Sigmoid colon (tissue), 7 donors: ENCODE results near the gene TRIO. TPM values are rescaled to one million over a fixed set of nuclear protein-coding genes. Genes with fewer than 3 reads are reported as not detected.

ENCODE experiments used
- DNase-seq: peaks from one replicate; pipeline ENCODE4 v3.0.0-alpha.2; 2019
- H3K27ac ChIP-seq, 4 donors: fragments of 200-600 bp; sonication (generic); one replicate each; pipeline ENCODE4 v1.5.1; 2016 to 2019; ENCODE audit warnings: mild to moderate bottlenecking in 1 of 4
- H3K27me3 ChIP-seq, 3 donors: fragments of 200-600 bp; sonication (generic); one replicate each; pipeline ENCODE4 v1.5.1; 2019; ENCODE audit warnings: mild to moderate bottlenecking in 1 of 3
- H3K36me3 ChIP-seq, 4 donors: fragments of 200-600 bp; sonication (generic); one replicate each; pipeline ENCODE4 v1.5.1; 2016 to 2019
- H3K4me1 ChIP-seq, 4 donors: fragments of 200-600 bp; sonication (generic); one replicate each; pipeline ENCODE4 v1.5.1; 2017 to 2019
- H3K4me3 ChIP-seq, 4 donors: fragments of 200-600 bp; sonication (generic); one replicate each; pipeline ENCODE4 v1.5.1; 2017 to 2019; ENCODE audit warnings: mild to moderate bottlenecking in 2 of 4, moderate library complexity in 1 of 4
- H3K9me3 ChIP-seq, 4 donors: fragments of 200-600 bp in 3 of 4; sonication (generic) in 3 of 4; one replicate each; pipeline versions ENCODE4 v1.5.1 to v1.6.1; 2013 to 2019
- EP300 ChIP-seq, 4 donors: sonication (generic); formaldehyde crosslinking; IDR thresholded peaks; one replicate each; pipeline ENCODE4 v1.6.1; 2017; ENCODE audit warnings: antibody characterized with exemption in 4 of 4
- POLR2A ChIP-seq, 2 donors: fragments of 450-650 bp; IDR thresholded peaks; one replicate each; pipeline ENCODE4 v1.6.1; 2016; ENCODE audit warnings: antibody characterized with exemption in 2 of 2, mild to moderate bottlenecking in 2 of 2, moderate library complexity in 2 of 2
- POLR2AphosphoS5 ChIP-seq, 4 donors: sonication (generic); formaldehyde crosslinking; IDR thresholded peaks; one replicate each; pipeline ENCODE4 v1.6.1; 2017; ENCODE audit warnings: antibody characterized with exemption in 4 of 4
- WGBS, 2 donors: extraction: QIAGEN DNeasy Blood & Tissue Kit; methylation state at CpG; one replicate each; pipeline ENCODE4 v1.1.7; 2013; 5-methylcytosine and 5-hydroxymethylcytosine counted together
- intact Hi-C: fragments of 100-400 bp; cut with DNase I; formaldehyde crosslinking; loops from one replicate; pipeline ENCODE4 v1.15.1; 2023
- polyA plus RNA-seq, 3 donors: library from polyadenylated mRNA; stranded (reverse); fragments of 200-250 nt; gene quantifications; one replicate each; pipeline ENCODE4 v1.2.3, GENCODE V29; 2013
- total RNA-seq, 4 donors: library from RNA; depleted of rRNA; stranded (reverse); fragments of >200 nt; gene quantifications; one replicate each; pipeline ENCODE4 v1.1.0, GENCODE V29; 2016
- TF ChIP-seq, protein P1 (sequence below), 4 experiments: fragments of 450-650 bp in 3 of 4; fragments of 200-600 bp in 1 of 4; IDR thresholded peaks; one replicate each; pipeline ENCODE4 v1.5.1; 2016 to 2019; ENCODE audit warnings: antibody characterized with exemption in 4 of 4, mild to moderate bottlenecking in 3 of 4, moderate library complexity in 2 of 4
- donor health status: healthy with polysubstance abuse.
- donor health status: Bipolar disorder and iron deficiency.
- donor health status: healthy.

TRIO gene
- total and polyA plus RNA-seq, 7 donors = 34.8 to 300 (median 119) TPM

DNA sequence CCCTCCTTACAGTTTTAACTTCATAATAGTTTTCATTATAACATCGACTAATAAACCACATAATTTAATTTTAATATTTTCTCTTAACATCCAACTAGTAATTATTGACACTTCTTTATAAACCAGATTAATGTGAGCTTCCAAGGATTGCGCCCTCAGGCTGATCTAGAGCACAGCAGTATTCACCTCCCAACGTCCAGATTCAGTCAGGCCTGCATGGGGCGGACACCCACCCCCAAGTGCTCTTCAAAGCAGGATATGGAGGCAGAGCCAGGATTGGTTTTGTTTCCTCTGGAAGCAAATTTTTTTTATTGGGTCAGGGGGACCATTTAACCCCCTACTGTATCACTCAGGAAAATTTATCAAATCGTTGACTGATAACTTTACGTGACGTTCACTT lies 215.4 kb downstream of the TRIO start:
- Histone ChIP-seq H3K36me3 (peaks cover 12 to 54% (median 23%) of the 10 kb centered on the region in 4 donors), H3K27me3 (no peaks in the 10 kb centered on the region), H3K9me3 (no peaks in the 10 kb centered on the region), H3K4me1 (peaks cover 0 to 37% (median 24%) of the 10 kb centered on the region in 4 donors), H3K27ac (no peak overlapping the region), H3K4me3 (no peak overlapping the region)
- no peak for TF ChIP-seq POLR2AphosphoS5 (IDR thresholded peaks at IDR 0.05)
- TF ChIP-seq, protein P1, sequence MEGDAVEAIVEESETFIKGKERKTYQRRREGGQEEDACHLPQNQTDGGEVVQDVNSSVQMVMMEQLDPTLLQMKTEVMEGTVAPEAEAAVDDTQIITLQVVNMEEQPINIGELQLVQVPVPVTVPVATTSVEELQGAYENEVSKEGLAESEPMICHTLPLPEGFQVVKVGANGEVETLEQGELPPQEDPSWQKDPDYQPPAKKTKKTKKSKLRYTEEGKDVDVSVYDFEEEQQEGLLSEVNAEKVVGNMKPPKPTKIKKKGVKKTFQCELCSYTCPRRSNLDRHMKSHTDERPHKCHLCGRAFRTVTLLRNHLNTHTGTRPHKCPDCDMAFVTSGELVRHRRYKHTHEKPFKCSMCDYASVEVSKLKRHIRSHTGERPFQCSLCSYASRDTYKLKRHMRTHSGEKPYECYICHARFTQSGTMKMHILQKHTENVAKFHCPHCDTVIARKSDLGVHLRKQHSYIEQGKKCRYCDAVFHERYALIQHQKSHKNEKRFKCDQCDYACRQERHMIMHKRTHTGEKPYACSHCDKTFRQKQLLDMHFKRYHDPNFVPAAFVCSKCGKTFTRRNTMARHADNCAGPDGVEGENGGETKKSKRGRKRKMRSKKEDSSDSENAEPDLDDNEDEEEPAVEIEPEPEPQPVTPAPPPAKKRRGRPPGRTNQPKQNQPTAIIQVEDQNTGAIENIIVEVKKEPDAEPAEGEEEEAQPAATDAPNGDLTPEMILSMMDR (IDR thresholded peaks at IDR 0.05) = no peak
- TF ChIP-seq EP300 (IDR thresholded peaks at IDR 0.05) = no peak
- intact Hi-C loops = no loop called here
- no peak for DNase-seq
- WGBS, 2 donors = 90 to 93% methylated on average over 7 of the region's 7 CpGs

- Histone ChIP-seq H3K4me1 (peaks cover 0 to 37% (median 23%) of the 10 kb centered on the region in 4 donors), H3K9me3 (no peaks in the 10 kb centered on the region), H3K27ac (no peak overlapping the region), H3K4me3 (no peak overlapping the region), H3K36me3 (peaks cover 12 to 62% (median 26%) of the 10 kb centered on the region in 4 donors), H3K27me3 (no peaks in the 10 kb centered on the region)
- no peak for DNase-seq
- WGBS, 2 donors = 93 to 94% methylated on average over 27 of the region's 27 CpGs
- intact Hi-C loops = loop anchor here (5.0 kb wide), 1 partner anchor 372 kb away; no protein-coding TSS in a partner anchor
- TF ChIP-seq POLR2AphosphoS5 (IDR thresholded peaks at IDR 0.05) = no peak
- no peak for TF ChIP-seq EP300 (IDR thresholded peaks at IDR 0.05)
- TF ChIP-seq, protein P1 (IDR thresholded peaks at IDR 0.05) = no peak
- TF ChIP-seq POLR2A (IDR thresholded peaks at IDR 0.05) = no peak
Observed at GRCh38 chr5:14359069-14360043, 216.2 kb downstream of the TRIO start.

DNA sequence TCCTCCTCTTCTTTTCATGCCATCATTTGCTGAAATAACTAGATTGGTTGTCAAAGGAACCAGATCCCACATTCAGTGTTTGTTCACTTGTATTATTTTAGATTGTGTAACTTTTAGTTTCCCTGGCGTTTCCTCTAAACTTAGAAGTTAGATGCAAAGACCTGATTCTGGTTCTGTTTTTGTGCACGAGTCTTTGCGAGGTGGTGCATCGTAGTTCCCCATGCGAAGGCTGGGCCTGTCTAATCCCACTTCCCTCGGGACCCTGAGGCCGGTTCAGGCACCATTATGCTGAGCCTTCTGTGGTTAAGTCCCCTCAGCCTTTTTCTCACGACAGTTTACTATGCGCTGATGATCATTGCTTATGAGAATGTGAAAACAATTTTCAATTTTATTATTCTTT lies 219.3 kb downstream of the TRIO start:
- Histone ChIP-seq H3K9me3 (no peaks in the 10 kb centered on the region), H3K36me3 (peaks cover 28 to 93% (median 55%) of the 10 kb centered on the region in 4 donors), H3K4me3 (no peak overlapping the region), H3K4me1 (peaks cover 0 to 7% (median 5%) of the 10 kb centered on the region in 4 donors), H3K27ac (no peak overlapping the region), H3K27me3 (no peaks in the 10 kb centered on the region)
- WGBS, 2 donors = 81 to 90% methylated on average over 9 of the region's 9 CpGs
- no peak for DNase-seq
- intact Hi-C loops = loop anchor here (5.0 kb wide), 1 partner anchor 375 kb away; no protein-coding TSS in a partner anchor
- TF ChIP-seq POLR2A (IDR thresholded peaks at IDR 0.05) = no peak
- no peak for TF ChIP-seq EP300 (IDR thresholded peaks at IDR 0.05)
- TF ChIP-seq, protein P1 (IDR thresholded peaks at IDR 0.05) = no peak
- TF ChIP-seq POLR2AphosphoS5 (IDR thresholded peaks at IDR 0.05) = no peak

- H3K27me3 ChIP-seq = no peaks in the 10 kb centered on the region
- WGBS, 2 donors = 86 to 92% methylated on average over 1 of the region's 1 CpG
- H3K4me1 ChIP-seq = no peaks in the 10 kb centered on the region
- H3K27ac ChIP-seq = no peak overlapping the region
- no peak for DNase-seq
- TF ChIP-seq EP300 (IDR thresholded peaks at IDR 0.05) (no peak), POLR2AphosphoS5 (IDR thresholded peaks at IDR 0.05) (no peak), POLR2A (IDR thresholded peaks at IDR 0.05) (no peak)
- TF ChIP-seq, protein P1 (IDR thresholded peaks at IDR 0.05) = no peak
- H3K36me3 ChIP-seq = peaks cover 34 to 98% (median 66%) of the 10 kb centered on the region in 4 donors
- intact Hi-C loops = loop anchor here (5.0 kb wide), 1 partner anchor 377 kb away; no protein-coding TSS in a partner anchor
- no peak overlapping the region for H3K4me3 ChIP-seq
- H3K9me3 ChIP-seq = no peaks in the 10 kb centered on the region
Observed at GRCh38 chr5:14364096-14364495, 221.0 kb downstream of the TRIO start.
